D721Med (cell line): ENCODE measurements around the gene PHLDA3.
"Not testable (repeated sequence)": the region's sequence is repeated elsewhere in the genome, so short reads cannot be mapped to it uniquely, and the experiment has no call there.

Source experiments
- DNase-seq: peaks from one replicate; pipeline ENCODE4 v3.0.0; 2011; ENCODE audit warnings: low spot score; ENCODE audit not compliant: insufficient read length
- FAIRE-seq: peaks from 2 replicates; lab custom pipeline; 2011; peaks lifted over from hg19 to GRCh38; lab: Jason Lieb, UNC
- CTCF ChIP-seq: IDR thresholded peaks from 2 replicates; pipeline ENCODE4 v1.5.1; 2012; ENCODE audit warnings: mild to moderate bottlenecking, control low read depth; ENCODE audit not compliant: insufficient read depth; ENCODE audit errors: missing control alignments

Gene PHLDA3

DNA sequence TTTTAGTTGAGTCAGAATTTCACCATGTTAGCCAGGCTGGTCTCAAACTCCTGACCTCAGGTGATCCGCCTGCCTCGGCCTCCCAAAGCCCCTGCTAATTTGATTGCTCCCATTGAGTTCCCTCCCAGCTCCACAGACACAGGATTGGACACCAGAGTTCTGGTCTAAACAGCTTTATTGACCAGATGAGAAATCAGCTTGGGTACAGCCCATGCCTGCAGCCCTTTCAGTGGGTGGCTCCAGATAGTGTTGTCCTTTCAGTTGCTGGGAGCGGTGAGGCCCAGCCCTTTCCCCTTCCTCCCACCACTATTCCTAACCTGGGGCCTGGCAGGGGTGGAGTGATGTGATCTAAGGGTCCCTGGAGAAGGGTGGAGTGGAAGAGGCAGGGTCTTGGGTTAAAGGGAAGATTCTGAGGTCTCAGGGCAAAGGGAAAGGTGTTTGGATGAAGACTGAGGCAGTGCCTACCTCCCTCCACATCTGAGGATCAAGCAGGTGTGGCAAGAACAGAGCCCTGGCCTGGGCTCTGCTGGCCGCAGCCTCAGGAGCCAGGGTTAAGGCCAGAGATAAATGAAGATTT, 14.5 kb upstream of the PHLDA3 start:
- FAIRE-seq: no peak
- TF ChIP-seq CTCF: no peak
- no peak for DNase-seq

DNA sequence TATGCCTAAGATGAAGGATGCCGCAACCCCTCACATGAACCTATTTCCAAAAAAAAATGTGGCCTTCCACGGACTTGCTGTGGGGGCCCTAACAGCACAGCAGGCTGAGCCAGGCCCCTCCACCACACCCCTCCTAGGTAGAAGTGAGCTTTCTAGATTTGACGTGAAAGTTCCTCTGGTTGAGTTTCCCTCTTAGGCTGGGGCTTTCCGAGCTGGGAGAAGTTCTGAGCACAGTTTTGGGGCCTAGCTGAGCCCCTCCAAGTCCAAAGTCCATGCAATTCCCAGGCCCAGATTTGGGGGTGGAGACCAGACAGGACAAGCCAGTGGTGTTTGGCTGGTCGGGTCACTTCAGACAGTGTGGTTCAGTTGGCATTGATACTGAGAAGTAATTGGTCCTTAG, 13.8 kb upstream of the PHLDA3 start:
- DNase-seq (no peak), FAIRE-seq (no peak)
- no peak for TF ChIP-seq CTCF

DNA sequence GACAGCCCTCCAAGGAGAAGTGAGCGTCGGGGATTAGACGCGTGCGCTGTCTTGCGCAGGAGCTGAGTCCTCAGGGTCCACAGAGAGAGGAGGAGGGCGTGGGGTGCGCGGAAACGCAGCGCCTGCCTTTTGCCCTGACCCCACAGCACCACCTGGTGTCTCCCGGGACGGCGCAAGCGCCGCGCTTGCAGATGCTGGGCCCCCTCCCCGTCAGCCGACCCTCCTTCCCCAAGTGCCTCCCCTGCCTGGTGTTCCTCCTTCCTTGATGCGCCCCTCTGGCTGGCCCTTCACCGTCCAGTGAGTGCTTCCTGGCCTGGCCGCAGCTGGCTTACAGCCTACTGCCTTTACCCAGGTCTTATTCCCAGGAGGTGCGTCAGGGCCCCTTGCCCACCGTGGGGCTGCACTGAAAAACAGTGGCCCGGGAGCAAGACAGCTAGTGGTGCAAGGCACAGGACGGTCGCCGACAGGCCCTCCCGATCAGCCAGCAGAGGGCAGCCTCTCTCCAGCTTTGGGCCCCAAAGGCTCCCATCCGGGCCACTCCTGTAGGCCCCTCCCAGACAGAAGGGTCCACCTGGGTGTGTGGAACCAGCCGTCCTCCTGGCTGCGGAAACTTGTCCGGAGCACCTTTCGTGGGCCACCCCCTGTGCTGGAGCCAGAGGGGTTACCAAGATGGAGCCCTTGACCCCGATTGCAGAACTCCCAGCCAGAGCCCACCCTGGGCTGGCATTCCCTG, 12.9 kb upstream of the PHLDA3 start:
- DNase-seq (peak; percentile 84), FAIRE-seq (no peak)
- peak; percentile 71 for TF ChIP-seq CTCF

DNA sequence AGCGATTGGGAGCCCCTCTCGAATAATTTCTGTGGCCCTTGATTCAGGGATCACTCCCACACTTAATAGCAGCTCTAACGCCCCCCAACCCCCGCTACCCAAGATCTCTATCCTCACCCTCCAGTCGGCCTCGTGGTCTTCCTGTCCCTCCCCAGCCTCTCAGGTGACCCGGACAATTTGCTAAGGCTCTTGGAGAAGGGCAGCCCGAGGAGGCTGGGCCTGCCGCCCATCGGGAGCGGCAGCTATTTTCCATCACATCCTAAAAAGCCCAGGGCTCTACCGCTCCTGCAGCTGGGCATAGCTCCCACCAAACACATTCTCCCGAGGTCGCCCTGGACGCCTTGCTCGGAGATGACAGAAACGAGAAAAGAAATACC, 12.0 kb upstream of the PHLDA3 start:
- no peak for FAIRE-seq
- no peak for TF ChIP-seq CTCF
- DNase-seq: no peak

GRCh38 chr1:201480231-201481003, 11.4 kb upstream of the PHLDA3 start:
- DNase-seq (peak; percentile 90), FAIRE-seq (no peak)
- TF ChIP-seq CTCF: no peak

- no peak for TF ChIP-seq CTCF
- FAIRE-seq: no peak
- no peak for DNase-seq
Measured at GRCh38 chr1:201479201-201479730, 10.3 kb upstream of the PHLDA3 start.

DNA sequence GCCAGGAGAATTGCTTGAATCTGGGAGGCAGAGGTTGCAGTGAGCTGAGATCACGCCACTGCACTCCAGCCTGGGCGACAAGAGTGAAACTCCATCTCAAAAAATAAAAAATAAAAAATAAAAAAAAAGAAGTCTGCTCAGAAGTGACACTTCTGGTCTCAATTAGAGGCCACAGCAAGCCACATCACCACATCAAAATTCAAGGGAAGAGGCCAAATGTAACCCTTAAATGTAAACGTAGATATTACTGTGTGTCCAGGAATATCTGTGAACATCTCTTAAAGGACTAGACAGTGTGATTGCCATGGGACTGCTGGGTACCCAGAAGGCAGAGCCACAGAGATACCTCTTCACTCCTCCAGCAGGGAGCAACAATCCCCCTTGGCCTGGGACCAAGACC, 9.7 kb upstream of the PHLDA3 start:
- not testable (repeated sequence) for FAIRE-seq, DNase-seq
